SIG-M5 (cell line): ENCODE measurements around the gene TMPRSS11B.
"Not testable (repeated sequence)": the region's sequence is repeated elsewhere in the genome, so short reads cannot be mapped to it uniquely, and the experiment has no call there.

ENCODE experiments used
- DNase-seq: peaks from one replicate; lab custom pipeline; 2025; lab: John Stamatoyannopoulos, UW

The TMPRSS11B gene

GRCh38 chr4:68216501-68216900 is 29.0 kb downstream of the TMPRSS11B start:
- DNase-seq = no peak

GRCh38 chr4:68209003-68209402 is 36.5 kb downstream of the TMPRSS11B start:
- DNase-seq = no peak

DNA sequence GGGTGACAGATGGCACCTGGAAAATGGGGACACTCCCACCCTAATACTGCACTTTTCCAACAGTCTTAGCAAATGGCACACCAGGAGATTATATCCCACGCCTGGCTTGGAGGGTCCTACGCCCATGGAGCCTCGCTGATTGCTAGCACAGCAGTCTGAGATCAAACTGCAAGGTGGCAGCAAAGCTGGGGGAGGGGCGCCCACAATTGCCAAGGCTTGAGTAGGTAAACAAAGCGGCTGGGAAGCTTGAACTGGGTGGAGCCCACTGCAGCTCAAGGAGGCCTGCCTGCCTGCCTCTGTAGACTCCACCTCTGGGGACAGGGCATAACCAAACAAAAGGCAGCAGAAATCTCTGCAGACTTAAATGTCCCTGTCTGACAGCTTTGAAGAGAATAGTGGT is 51.2 kb downstream of the TMPRSS11B start:
- not testable (repeated sequence) for DNase-seq

DNA sequence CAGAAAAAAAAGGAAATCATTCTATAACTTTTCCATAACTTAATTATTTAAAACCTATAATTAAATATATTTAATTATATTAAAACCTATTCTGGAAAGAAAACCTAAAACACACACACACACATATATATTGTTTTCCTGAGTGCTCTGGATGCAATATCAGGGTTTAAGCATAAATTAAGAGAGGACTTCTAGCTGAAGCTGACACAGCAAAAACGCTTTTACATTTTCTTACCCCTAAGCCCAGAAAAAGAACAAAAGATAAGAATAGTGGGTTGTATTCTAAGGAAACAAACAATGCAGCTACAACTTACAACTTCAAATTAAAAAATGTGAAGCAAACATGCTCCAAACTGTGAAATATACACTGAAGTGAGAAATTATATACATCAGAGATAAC is 52.3 kb downstream of the TMPRSS11B start:
- no peak for DNase-seq

DNA sequence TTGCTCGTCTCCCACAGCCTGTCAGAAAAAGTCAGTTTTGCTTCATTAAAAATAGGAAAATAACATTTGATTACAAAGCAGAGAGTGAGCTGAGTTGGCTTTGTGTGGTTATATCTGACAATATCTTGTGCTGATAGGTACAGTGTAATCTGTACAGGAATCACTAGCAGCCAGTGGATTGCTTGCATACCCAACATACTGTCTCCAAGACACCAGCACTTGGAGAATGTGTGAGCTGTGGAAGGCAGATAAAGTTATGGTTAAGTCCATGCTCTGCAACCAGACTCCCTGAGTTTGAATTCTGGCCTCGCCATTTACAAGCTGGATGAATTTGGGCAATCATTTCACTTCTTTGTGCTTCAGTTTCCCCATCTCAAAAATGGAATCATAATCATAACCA is 58.3 kb downstream of the TMPRSS11B start:
- DNase-seq = no peak

DNA sequence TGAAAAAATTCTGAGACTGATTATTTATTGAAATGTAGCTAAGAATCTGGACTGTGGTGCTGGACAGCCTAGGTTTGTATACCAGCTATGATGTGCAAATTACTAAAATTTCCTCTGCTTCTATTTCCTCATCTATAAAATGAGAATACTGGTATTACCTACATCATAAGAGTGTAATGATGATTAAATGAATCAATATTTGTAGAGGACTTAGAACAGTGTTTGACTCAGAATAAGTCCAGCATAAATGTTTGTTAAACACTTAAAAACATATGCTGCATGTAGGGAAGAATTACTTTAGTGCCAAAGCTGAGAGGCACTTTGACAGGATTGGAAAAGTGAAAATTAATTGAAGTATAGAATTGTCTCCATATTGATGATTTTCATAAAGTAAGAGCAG is 60.6 kb downstream of the TMPRSS11B start:
- DNase-seq = no peak

GRCh38 chr4:68183417-68183816 is 62.1 kb downstream of the TMPRSS11B start:
- no peak for DNase-seq

DNA sequence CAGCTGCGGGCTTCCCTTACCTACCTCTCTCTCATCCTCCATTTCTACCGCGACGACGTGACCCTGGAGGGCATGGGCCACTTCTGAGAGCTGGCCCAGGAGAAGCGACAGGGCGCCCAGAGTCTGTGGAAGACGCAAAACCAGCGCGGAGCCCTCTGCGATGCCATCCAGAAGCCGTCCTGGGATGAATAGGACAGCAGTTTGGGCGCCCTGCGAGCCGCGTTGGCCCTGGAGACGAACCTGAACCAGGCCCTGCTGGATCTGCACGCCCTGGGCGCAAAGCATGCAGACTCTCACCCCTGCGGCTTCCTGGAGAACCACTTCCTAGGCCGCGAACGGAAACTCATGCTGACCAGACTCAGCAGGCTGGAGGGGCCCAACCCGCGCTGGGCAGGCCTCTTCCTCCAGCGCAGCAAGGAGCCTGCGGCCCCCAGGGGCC is 63.1 kb downstream of the TMPRSS11B start:
- DNase-seq = no peak

- DNase-seq = no peak
Observed at GRCh38 chr4:68180849-68181526, 64.5 kb downstream of the TMPRSS11B start.

DNA sequence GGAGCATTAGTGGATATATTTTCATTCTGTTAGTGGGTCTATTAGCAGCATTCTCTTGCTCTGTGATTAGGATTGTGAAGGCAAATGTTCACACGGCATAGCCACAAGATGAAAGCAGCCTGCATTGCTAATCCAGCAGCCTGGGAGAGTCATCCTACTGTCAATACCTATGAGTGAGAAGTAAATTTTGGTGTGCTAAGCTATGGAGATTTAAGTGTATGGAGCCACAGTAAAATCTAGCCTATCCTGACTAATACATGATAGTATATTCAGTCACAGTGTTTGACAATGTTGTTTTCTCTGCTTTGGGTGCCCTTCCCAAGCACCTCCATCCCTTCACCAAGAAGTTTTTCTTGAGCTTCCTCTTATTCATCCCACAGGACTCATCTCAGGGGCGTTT is 68.6 kb downstream of the TMPRSS11B start:
- no peak for DNase-seq
